GM21825 (cell line): ENCODE measurements around the gene CREB3L1.

Experiments used
- ATAC-seq: cut with Tn5 transposase; IDR thresholded peaks from one replicate; pipeline ENCODE4 v1.9.1; 2021; ENCODE audit warnings: mild to moderate bottlenecking, moderate library complexity; ENCODE audit not compliant: unreplicated experiment

Gene CREB3L1

GRCh38 chr11:46363031-46363407 lies 85.6 kb downstream of the CREB3L1 start:
- ATAC-seq = no peak

- ATAC-seq = no peak
These were observed 86.1 kb downstream of the CREB3L1 start for GRCh38 chr11:46363455-46364005.

- ATAC-seq = no peak
These were observed 86.6 kb downstream of the CREB3L1 start for GRCh38 chr11:46364056-46364455.

GRCh38 chr11:46364791-46365190 lies 87.3 kb downstream of the CREB3L1 start:
- ATAC-seq = no peak

GRCh38 chr11:46366260-46366659 lies 88.8 kb downstream of the CREB3L1 start:
- no peak for ATAC-seq

GRCh38 chr11:46366661-46367161 lies 89.2 kb downstream of the CREB3L1 start:
- ATAC-seq = no peak

- ATAC-seq = peak; percentile 48
These were observed 89.9 kb downstream of the CREB3L1 start for GRCh38 chr11:46367244-46367915.

GRCh38 chr11:46367916-46368267 lies 90.4 kb downstream of the CREB3L1 start:
- ATAC-seq = no peak

- ATAC-seq = peak; percentile 53
These were observed 92.1 kb downstream of the CREB3L1 start for GRCh38 chr11:46369458-46370152.

GRCh38 chr11:46370253-46370652 lies 92.8 kb downstream of the CREB3L1 start:
- no peak for ATAC-seq
